ENCODE results near the gene GPATCH3.
A peak's percentile ranks its signal among the peaks of the same experiment; 100 is the strongest.
"Not testable (repeated sequence)": the region's sequence is repeated elsewhere in the genome, so short reads cannot be mapped to it uniquely, and the experiment has no call there.

The GPATCH3 gene

GRCh38 chr1:26862781-26863684 is 37.2 kb downstream of the GPATCH3 start, which contains the start of gene SFN:
SFN (plus strand) TSS chr1:26863149; CDS start chr1:26863213, 64 bp downstream.
- DNase-seq = peak; percentile 1

DNA sequence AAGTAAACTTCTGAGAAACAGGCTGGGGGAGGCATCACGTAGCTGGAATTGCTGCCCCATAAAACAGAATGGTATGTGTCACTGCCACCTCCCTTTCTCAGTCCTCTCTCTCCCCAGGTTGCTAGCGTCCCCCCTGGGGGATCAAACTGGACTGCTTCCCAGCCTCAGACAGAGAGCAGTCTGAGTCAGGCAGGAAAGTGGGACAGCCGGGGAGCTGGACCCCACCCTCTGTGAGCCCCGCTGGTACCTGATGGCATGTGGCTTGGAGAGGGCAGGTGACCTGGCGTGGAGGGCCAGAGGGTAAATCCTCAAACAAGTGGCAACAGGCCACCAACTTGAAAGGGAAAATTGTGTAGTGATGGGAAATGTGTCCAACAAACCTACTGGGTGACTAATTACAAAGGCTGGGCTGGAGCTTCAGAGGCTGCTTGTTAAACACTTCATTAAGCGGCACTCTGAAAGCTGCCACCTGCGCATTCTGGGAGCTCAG is 38.3 kb downstream of the GPATCH3 start:
- no peak for DNase-seq

DNA sequence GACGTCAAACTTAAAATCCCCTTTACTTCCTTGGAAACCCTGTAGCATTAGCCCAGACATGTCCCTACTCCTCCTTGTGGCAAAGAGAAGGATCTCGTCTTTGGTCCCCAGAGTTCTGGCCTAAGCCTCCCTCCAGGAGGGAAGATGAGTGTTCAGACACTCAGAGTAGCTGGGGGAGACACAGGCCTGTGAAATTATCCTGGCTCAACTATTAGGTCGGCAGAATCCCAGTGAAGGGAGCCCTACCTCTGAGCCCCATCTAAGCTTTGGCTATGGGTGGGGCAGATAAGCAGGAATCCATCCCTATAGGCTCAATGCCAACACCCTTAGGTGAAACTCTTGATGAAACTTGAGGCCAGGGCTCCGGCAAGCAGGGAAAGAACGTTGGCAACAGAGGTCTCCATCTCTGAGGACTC is 39.0 kb downstream of the GPATCH3 start:
- no peak for DNase-seq

GRCh38 chr1:26858891-26859640 is 41.2 kb downstream of the GPATCH3 start:
- DNase-seq = no peak

DNA sequence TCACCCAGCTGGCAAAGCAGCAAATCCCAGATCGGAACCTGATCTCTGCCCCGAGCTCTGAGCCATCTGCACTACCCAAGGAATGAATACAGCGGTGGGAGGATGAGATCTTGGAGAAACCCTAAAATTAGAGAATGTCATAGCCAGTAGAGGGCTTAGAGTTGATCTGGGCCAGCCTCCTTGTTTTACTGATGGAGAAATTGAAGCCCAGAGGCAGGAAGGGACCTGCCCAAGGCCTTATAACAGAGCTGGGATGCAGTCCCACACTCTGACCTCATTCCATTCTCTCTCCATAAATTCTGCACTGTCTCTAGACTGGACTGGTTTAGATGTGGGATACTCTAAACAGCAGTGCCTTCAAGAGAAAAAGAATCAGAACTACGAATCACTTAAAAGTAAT is 42.1 kb downstream of the GPATCH3 start:
- DNase-seq = no peak

- no peak for DNase-seq
Measured at GRCh38 chr1:26857473-26858060, 42.7 kb downstream of the GPATCH3 start.

DNA sequence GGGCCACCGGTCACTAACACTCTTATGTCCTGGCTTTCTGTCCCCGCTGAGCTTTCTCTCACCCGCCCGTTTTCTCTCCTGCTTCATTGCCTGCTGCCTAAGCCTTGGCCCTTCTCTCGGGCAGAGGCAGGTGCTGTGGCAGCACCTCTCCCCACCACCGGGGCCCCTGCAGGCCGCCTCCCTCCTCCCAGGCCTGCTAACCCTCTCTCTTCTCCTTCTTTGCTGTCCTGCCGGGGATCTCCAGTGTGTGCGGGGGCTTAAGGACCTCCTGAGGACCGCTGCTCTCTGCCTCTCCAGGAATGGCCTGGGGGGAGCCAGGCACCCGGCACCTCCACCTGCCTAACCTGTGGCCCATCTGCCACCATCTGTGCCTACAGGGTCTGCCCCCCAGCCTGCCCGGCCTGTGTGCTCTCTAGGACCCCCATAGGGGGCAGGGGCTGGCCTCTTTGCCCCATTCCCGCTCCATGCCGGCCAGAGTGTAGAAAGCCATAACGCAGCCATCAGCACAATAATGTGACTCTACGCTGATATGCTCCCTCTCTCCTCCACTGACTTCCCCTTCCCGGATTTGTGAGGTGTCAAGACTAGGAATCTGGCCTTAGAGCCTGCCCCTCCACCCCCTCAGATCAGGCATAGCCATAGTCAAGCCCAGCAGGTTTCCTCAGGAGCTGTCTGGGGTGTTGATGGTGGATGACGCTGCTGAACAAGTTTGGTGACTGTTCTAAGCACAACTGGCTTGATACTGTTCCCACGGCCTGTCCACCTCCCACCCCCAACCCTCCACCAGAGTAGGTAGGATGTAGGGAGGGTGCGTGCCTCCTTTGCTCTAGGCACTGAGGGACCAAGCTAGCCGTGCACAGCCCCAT is 43.4 kb downstream of the GPATCH3 start:
- no peak for DNase-seq

- DNase-seq = no peak
Measured at GRCh38 chr1:26856181-26856580, 44.1 kb downstream of the GPATCH3 start.

- DNase-seq = no peak
Measured at GRCh38 chr1:26855636-26856035, 44.6 kb downstream of the GPATCH3 start.

DNA sequence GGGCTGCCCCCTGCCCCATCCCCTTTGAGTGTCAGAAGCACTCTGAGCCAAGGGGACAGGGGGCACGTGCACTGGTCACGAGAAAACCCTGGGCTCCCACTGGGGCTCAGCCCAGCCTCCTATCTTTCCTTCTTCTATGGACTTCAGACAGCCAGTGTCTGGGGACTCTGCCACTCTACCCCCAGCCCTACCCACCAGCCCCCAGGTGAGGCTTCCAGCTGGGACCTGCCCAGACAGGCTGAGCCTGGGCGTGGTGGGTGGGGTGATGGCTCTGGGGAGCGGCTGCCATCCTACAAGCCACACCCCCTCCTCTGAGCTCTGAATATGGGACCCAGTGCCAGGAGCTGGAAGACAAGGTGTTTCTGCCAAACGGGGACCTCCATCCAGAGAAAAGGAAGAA is 45.4 kb downstream of the GPATCH3 start:
- DNase-seq = no peak

DNA sequence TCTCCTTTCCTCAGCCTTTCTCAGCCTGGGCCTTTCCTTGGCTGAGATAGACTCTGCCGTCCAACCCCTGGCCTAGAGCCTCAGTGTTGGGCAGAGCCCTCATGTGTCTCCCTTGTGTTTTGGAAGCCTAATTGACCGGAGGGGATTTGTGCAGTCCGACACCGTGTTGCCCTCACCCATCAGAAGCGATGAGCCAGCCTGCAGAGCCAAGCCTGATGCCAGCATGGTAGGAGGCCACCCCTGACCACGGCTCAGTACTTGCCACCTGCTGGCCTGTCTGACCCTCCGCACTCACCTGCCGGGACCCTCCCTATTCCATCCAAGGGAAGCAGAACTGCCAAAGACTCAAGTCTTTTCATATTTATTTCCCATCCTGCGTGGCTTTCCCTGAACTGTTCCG is 46.7 kb downstream of the GPATCH3 start:
- DNase-seq = no peak

GRCh38 chr1:26853156-26853555 is 47.1 kb downstream of the GPATCH3 start:
- DNase-seq = peak; percentile 32

DNA sequence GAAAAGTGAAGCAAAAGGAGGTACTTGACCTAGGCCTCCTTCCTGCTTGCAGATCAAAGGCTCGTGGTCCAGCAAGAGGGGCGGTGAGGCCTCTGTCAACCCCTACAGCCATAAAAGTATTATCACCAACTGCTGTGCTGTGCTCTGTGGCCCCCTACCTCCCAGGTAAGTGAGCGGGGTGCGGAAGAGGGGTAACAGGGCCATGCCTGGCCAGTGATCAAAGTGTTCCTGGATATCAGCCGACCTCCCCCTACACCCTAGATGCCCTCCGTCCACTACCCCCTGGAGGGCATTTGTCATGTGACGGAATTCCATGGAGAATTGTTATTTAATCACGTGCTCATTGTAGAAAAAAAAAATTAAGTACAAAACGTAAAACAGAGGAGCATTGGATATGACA is 47.6 kb downstream of the GPATCH3 start:
- DNase-seq = no peak

DNA sequence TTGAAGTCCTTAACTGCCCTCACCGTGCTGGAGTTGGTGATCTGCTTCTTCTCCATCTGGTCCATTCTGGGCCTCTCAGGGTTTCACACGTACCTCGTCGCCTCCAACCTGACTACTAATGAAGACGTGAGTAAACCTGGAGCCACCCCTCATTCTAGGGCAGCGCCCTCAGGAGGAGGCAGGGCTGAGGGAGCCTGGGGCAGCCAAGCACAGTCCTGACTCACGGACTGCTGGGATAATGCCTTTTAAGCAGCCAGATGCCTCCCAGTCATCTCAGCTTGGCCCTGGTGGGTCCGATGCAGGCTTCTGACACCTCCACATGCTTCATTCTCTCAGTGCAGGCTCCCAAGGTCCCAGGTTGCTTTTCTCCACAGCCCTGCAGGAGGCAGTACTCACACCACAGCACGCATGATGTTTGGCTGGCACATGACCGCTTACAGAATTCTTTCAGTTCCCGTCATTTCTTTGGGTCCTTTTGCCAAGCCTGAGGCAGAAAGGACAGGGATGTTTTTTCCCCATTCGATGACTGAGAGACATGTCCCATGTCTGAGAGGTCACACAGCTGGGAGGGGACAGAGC is 49.1 kb downstream of the GPATCH3 start:
- no peak for DNase-seq

DNA sequence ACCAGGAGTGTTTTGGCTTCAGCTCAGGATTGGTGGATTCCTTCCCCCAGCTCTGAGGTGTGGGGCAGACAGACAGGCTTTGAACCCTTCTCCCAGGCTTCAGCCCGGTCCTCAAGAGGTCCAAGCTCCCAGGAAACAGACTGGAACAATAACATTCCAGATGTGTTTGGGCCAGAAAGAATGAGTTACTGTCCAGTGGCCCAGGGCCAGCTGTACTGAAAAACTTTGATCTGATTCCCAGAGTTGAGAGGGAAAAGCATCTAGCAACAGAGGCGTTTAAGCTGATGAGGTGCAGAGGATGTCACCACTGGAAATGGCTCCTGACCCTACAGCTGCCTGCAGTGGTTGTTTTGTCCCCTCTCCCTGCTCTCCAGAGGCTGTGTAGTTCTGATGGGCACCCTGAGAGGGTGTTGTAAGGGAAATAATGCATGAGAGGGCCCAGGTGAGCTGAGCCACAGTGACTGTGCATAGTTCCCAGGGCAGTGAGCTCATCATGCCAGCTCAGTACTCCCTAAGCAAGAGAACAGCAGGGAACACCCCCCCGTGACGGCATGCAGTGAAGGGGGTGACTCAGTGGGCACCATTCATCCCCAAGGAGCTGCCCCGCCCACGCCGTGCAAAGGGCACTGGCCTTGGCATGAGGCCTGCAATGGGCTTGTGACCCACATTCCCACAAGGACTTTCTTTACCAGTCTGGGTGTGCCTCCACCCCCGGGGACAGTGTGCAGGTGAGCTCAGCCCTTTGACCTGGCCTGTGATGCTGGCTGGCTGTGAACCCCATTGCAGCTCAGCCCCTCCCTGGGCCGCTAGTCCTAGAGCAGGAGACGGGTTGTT is 51.1 kb downstream of the GPATCH3 start:
- no peak for DNase-seq

- DNase-seq = no peak
Measured at GRCh38 chr1:26848499-26848898, 51.8 kb downstream of the GPATCH3 start.

- DNase-seq = not testable (repeated sequence)
Measured at GRCh38 chr1:26847826-26848225, 52.4 kb downstream of the GPATCH3 start.

DNA sequence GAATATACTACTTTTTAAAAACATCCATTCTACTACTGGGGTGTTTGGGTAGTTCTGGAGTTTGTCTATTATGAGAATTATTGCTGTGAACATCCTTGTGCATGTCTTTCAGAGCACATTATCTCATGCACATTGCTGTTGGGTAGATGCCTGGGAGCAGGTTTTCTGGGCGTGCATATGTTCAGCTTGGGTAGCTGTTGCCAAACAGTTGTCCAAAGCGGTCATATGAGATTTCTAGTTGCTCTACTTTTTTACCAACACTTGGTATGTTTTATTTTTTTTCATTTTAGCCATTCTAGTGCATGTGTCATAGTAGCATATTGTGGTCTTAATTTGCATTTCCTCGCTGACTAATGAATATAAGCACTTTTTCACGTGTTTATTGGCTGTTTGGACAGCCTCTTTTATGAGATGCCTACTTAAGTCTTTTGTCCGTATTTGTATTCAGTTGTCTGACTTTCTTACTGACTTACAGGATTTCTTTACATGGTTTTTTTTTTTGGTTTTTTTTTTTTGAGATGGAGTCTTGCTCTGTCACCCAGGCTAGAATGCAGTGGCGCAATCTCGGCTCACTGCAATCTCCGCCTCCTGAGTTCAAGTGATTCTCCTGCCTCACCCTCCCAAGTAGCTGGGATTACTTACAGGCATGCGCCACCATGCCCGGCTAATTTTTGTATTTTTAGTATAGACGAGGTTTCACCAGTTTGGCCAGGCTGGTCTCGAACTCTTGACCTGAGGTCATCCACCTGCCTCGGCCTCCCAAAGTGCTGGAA is 55.7 kb downstream of the GPATCH3 start:
- DNase-seq = no peak

Data from GDM1 (cell line).